Measurements from ENCODE around the gene PIK3C2G. TPM values are rescaled to one million over a fixed set of nuclear protein-coding genes. Genes with fewer than 3 reads are reported as not detected.

Gene PIK3C2G
- total RNA-seq, 2 donors from 2014 or later: not detected

DNA sequence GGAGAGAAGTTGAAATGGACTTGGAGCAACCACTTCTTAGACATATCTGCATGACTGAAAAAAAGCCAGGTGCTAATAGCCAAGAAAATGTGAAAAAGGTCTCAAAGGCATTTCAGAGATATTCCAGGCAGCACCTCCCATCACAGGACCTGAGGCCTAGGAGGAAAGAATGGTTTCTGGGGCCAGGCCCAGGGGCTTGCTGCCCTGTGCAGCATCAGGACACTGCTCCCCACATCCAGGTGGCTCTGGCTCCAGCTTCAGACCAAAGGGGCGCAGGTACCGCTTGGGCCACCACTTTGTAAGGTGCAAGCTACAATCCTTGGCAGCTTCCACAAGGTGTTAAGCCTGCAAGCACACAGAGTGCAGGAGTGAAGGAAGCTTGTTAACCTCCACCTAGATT is 114.3 kb downstream of the PIK3C2G start:
- DNase-seq: no peak
- Mint-ChIP-seq H3K27ac (no peak overlapping the region), H3K9me3 (peaks cover 40% of the 10 kb centered on the region), H3K27me3 (ENCODE audit: insufficient read depth) (no peaks in the 10 kb centered on the region), H3K4me1 (no peaks in the 10 kb centered on the region), H3K4me3 (no peak overlapping the region), H3K36me3 (ENCODE audit: low read depth) (peaks cover 5% of the 10 kb centered on the region)
- TF ChIP-seq, protein P1, sequence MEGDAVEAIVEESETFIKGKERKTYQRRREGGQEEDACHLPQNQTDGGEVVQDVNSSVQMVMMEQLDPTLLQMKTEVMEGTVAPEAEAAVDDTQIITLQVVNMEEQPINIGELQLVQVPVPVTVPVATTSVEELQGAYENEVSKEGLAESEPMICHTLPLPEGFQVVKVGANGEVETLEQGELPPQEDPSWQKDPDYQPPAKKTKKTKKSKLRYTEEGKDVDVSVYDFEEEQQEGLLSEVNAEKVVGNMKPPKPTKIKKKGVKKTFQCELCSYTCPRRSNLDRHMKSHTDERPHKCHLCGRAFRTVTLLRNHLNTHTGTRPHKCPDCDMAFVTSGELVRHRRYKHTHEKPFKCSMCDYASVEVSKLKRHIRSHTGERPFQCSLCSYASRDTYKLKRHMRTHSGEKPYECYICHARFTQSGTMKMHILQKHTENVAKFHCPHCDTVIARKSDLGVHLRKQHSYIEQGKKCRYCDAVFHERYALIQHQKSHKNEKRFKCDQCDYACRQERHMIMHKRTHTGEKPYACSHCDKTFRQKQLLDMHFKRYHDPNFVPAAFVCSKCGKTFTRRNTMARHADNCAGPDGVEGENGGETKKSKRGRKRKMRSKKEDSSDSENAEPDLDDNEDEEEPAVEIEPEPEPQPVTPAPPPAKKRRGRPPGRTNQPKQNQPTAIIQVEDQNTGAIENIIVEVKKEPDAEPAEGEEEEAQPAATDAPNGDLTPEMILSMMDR (conservative IDR thresholded peaks at IDR 0.05): no peak
- WGBS, 2 experiments (ENCODE audit: insufficient coverage in 1 of 2, insufficient read length in 1 of 2): 96 to 100% methylated on average over 1 to 2 of the region's 2 CpGs
- Histone ChIP-seq H3K4me3 (ENCODE audit: low read length) (no peak overlapping the region), H3K27me3 (ENCODE audit: control insufficient read depth, insufficient read depth, low read length, poor library complexity, severe bottlenecking) (no peaks in the 10 kb centered on the region), H3K9ac (ENCODE audit: extremely low read depth, low read length, poor library complexity, severe bottlenecking) (no peak overlapping the region), H3K9me3 (ENCODE audit: control insufficient read depth, low read length) (peaks cover 17% of the 10 kb centered on the region), H3K36me3 (ENCODE audit: control insufficient read depth, insufficient read depth, low read length) (no peaks in the 10 kb centered on the region), H3K4me1 (ENCODE audit: control insufficient read depth, insufficient read depth, low read length) (no peaks in the 10 kb centered on the region), H3K27ac (ENCODE audit: low read depth, low read length) (no peak overlapping the region)

DNA sequence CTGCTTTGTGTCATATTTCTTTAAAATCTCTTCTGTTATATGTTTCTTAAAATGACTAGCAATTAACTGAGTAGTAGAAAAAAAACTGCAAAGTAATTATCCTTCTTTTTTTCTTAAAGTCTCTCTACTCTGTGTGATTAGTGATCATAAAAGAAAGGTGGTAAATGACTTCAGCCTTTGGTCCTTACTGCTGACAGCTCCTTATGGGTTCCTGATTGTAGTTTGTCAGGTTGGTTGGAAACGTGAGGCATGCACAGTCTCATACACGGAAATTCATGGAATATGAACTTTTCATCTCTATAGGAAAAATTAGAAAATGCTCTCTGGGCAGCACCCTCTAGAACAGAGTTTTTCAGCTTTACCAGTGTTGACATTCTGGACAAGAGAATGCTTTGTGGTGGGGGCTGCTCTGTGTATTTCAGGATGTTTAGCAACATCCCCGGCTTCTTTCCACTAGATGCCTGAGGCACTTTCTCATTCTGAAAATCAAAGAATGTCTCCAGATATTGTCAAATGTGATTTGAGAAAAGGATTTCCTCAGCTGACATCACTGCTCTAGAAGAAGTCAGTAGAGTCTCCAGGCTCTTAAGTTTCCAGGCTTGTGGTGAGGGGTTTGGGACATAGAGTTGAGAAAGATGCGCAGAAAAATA is 121.0 kb downstream of the PIK3C2G start:
- Mint-ChIP-seq H3K4me1 (peaks cover 10% of the 10 kb centered on the region), H3K9me3 (peaks cover 10% of the 10 kb centered on the region), H3K27ac (no peak overlapping the region), H3K4me3 (no peak overlapping the region), H3K27me3 (ENCODE audit: insufficient read depth) (no peaks in the 10 kb centered on the region), H3K36me3 (ENCODE audit: low read depth) (no peaks in the 10 kb centered on the region)
- H3K36me3 ChIP-seq (ENCODE audit: control insufficient read depth, insufficient read depth, low read length): no peaks in the 10 kb centered on the region
- H3K9me3 ChIP-seq (ENCODE audit: control insufficient read depth, low read length): no peaks in the 10 kb centered on the region
- peaks cover 6% of the 10 kb centered on the region for H3K4me1 ChIP-seq (ENCODE audit: control insufficient read depth, insufficient read depth, low read length)
- H3K4me3 ChIP-seq (ENCODE audit: low read length): no peak overlapping the region
- 83 to 96% methylated on average over 4 of the region's 4 CpGs for WGBS, 2 experiments (ENCODE audit: insufficient coverage in 1 of 2, insufficient read length in 1 of 2)
- TF ChIP-seq, protein P1 (conservative IDR thresholded peaks at IDR 0.05): no peak
- H3K9ac ChIP-seq (ENCODE audit: extremely low read depth, low read length, poor library complexity, severe bottlenecking): no peak overlapping the region
- H3K27me3 ChIP-seq (ENCODE audit: control insufficient read depth, insufficient read depth, low read length, poor library complexity, severe bottlenecking): no peaks in the 10 kb centered on the region
- DNase-seq: no peak
- H3K27ac ChIP-seq (ENCODE audit: low read depth, low read length): no peak overlapping the region

DNA sequence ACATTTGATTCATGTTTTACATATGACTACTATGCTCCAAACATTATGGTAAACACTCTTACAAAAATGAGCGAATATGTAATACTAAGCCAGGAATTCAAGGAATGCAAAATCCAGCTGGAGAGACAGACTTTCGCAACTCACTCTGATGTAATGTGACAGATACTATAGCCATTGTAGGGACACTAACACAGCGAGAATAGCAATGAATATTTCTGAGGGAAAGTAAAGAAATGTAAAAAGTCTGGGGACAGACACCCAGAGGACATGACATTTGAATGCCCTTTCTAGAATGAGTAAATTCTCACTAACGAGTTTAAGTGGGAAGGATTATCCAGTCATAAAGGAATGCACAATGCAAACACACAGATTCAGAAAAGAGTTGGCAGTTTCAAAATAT is 121.9 kb downstream of the PIK3C2G start:
- Histone ChIP-seq H3K36me3 (ENCODE audit: control insufficient read depth, insufficient read depth, low read length) (no peaks in the 10 kb centered on the region), H3K9me3 (ENCODE audit: control insufficient read depth, low read length) (no peaks in the 10 kb centered on the region), H3K27me3 (ENCODE audit: control insufficient read depth, insufficient read depth, low read length, poor library complexity, severe bottlenecking) (no peaks in the 10 kb centered on the region), H3K4me3 (ENCODE audit: low read length) (no peak overlapping the region), H3K4me1 (ENCODE audit: control insufficient read depth, insufficient read depth, low read length) (peaks cover 6% of the 10 kb centered on the region), H3K9ac (ENCODE audit: extremely low read depth, low read length, poor library complexity, severe bottlenecking) (no peak overlapping the region), H3K27ac (ENCODE audit: low read depth, low read length) (no peak overlapping the region)
- peaks cover 6% of the 10 kb centered on the region for H3K9me3 Mint-ChIP-seq
- no peaks in the 10 kb centered on the region for H3K27me3 Mint-ChIP-seq (ENCODE audit: insufficient read depth)
- no peak for DNase-seq
- no peak overlapping the region for H3K4me3 Mint-ChIP-seq
- 52 to 72% methylated on average over 2 to 4 of the region's 4 CpGs for WGBS, 2 experiments (ENCODE audit: insufficient coverage in 1 of 2, insufficient read length in 1 of 2)
- TF ChIP-seq, protein P1 (conservative IDR thresholded peaks at IDR 0.05): no peak
- H3K27ac Mint-ChIP-seq: peak overlapping the region; percentile 5
- H3K4me1 Mint-ChIP-seq: peaks cover 10% of the 10 kb centered on the region
- no peaks in the 10 kb centered on the region for H3K36me3 Mint-ChIP-seq (ENCODE audit: low read depth)
